Neuronal stem cell (in vitro differentiated cells): ENCODE measurements around the gene NOLC1.

Experiments used
- DNase-seq: peaks from one replicate; pipeline ENCODE4 v3.0.0-alpha.2; 2013; ENCODE audit warnings: low spot score
- H2AFZ ChIP-seq: one replicate; pipeline ENCODE4 v1.6.1; 2013; ENCODE audit warnings: mild to moderate bottlenecking, low read length, inconsistent platforms
- H2AK5ac ChIP-seq: 2 replicates; pipeline ENCODE4 v1.6.1; 2013; ENCODE audit warnings: low read depth, mild to moderate bottlenecking, inconsistent platforms, low read length, moderate library complexity, mixed read lengths
- H2BK120ac ChIP-seq: 2 replicates; pipeline ENCODE4 v1.6.1; 2013; ENCODE audit warnings: low read depth, mild to moderate bottlenecking, inconsistent platforms, low read length, moderate library complexity, mixed read lengths
- H2BK12ac ChIP-seq: one replicate; pipeline ENCODE4 v1.6.1; 2013; ENCODE audit warnings: low read length, inconsistent platforms
- H2BK15ac ChIP-seq: 2 replicates; pipeline ENCODE4 v1.6.1; 2013; ENCODE audit warnings: mild to moderate bottlenecking, low read length, inconsistent platforms, mixed read lengths
- H2BK5ac ChIP-seq: one replicate; pipeline ENCODE4 v1.6.1; 2013; ENCODE audit warnings: inconsistent platforms, mild to moderate bottlenecking, low read length, moderate library complexity
- H3K14ac ChIP-seq: one replicate; pipeline ENCODE4 v1.6.1; 2013; ENCODE audit warnings: low read length, inconsistent platforms
- H3K18ac ChIP-seq: 2 replicates; pipeline ENCODE4 v1.6.1; 2013; ENCODE audit warnings: low read length, inconsistent platforms
- H3K23ac ChIP-seq: 2 replicates; pipeline ENCODE4 v1.6.1; 2013; ENCODE audit warnings: low read depth, mild to moderate bottlenecking, mixed read lengths, low read length, inconsistent platforms; ENCODE audit not compliant: poor library complexity
- H3K27ac ChIP-seq: replicated peaks from 3 replicates; pipeline ENCODE4 v1.5.1; 2013; ENCODE audit warnings: low read length, inconsistent platforms
- H3K27me3 ChIP-seq, 3 experiments: 2 replicates each; pipeline ENCODE4 v1.6.1; 2013; ENCODE audit warnings: low read length in 3 of 3, mild to moderate bottlenecking in 2 of 3, inconsistent platforms in 1 of 3, low read depth in 1 of 3, mixed read lengths in 1 of 3, moderate library complexity in 1 of 3; ENCODE audit not compliant: control insufficient read depth in 3 of 3, insufficient read depth in 3 of 3
- H3K36me3 ChIP-seq, 2 donors: replicated peaks in 1 of 2; 2 replicates each; pipeline ENCODE4 v1.6.1; 2013; ENCODE audit warnings: low read length in 2 of 2; ENCODE audit not compliant: control insufficient read depth in 2 of 2, insufficient read depth in 2 of 2
- H3K4ac ChIP-seq: 2 replicates; pipeline ENCODE4 v1.6.1; 2013; ENCODE audit warnings: inconsistent platforms, mild to moderate bottlenecking, low read length, moderate library complexity
- H3K4me1 ChIP-seq, 2 donors: 1 replicate in 1 of 2; 2 replicates in 1 of 2; pipeline ENCODE4 v1.6.1; 2013; ENCODE audit warnings: low read length in 2 of 2, low read depth in 1 of 2; ENCODE audit not compliant: control insufficient read depth in 2 of 2, insufficient read depth in 1 of 2
- H3K4me2 ChIP-seq: one replicate; pipeline ENCODE4 v1.6.1; 2013; ENCODE audit warnings: mild to moderate bottlenecking, low read length, inconsistent platforms; ENCODE audit not compliant: insufficient read depth, poor library complexity, severe bottlenecking
- H3K4me3 ChIP-seq, 2 donors: 2 replicates each; pipeline ENCODE4 v1.5.1; 2013; ENCODE audit warnings: low read length in 2 of 2, mild to moderate bottlenecking in 2 of 2, inconsistent platforms in 1 of 2, moderate library complexity in 1 of 2
- H3K79me1 ChIP-seq: one replicate; pipeline ENCODE4 v1.6.1; 2013; ENCODE audit warnings: low read depth, mild to moderate bottlenecking, inconsistent platforms, low read length, moderate library complexity
- H3K9ac ChIP-seq: one replicate; pipeline ENCODE4 v1.6.1; 2013; ENCODE audit warnings: mild to moderate bottlenecking, low read depth, low read length, inconsistent platforms; ENCODE audit not compliant: poor library complexity
- H3K9me3 ChIP-seq, 2 donors: replicated peaks in 1 of 2; 2 replicates each; pipeline versions ENCODE3 to v1.6.1; 2013; ENCODE audit warnings: low read length in 2 of 2, mild to moderate bottlenecking in 2 of 2, inconsistent platforms in 1 of 2, low read depth in 1 of 2, mixed read lengths in 1 of 2, moderate library complexity in 1 of 2; ENCODE audit not compliant: control insufficient read depth in 2 of 2, insufficient read depth in 1 of 2
- H4K8ac ChIP-seq: one replicate; pipeline ENCODE4 v1.6.1; 2013; ENCODE audit warnings: low read depth, mild to moderate bottlenecking, inconsistent platforms, low read length, moderate library complexity
- H4K91ac ChIP-seq: one replicate; pipeline ENCODE4 v1.6.1; 2013; ENCODE audit warnings: low read length, low read depth, mild to moderate bottlenecking, inconsistent platforms; ENCODE audit not compliant: poor library complexity
- WGBS, 2 donors: extraction: QIAGEN DNeasy Blood & Tissue Kit; methylation state at CpG; one replicate each; pipeline ENCODE4 v1.1.7; 2013; ENCODE audit warnings: missing lambda C conversion rate in 2 of 2, mixed read lengths in 1 of 2; ENCODE audit not compliant: insufficient read length in 2 of 2, insufficient replicate concordance in 1 of 2; ENCODE audit errors: extremely low coverage in 2 of 2; 5-methylcytosine and 5-hydroxymethylcytosine counted together

The NOLC1 gene

GRCh38 chr10:102121739-102122372 lies 30.3 kb upstream of the NOLC1 start:
- peak overlapping the region; percentile 12 for H2AK5ac ChIP-seq
- peak overlapping the region; percentile 65 for H2BK15ac ChIP-seq
- H2BK12ac ChIP-seq = no peak overlapping the region
- H4K91ac ChIP-seq = no peak overlapping the region
- no CpG with 5 or more reads among the region's 6 CpGs for WGBS, 2 donors
- no peak overlapping the region for H3K14ac ChIP-seq
- H3K4ac ChIP-seq = no peak overlapping the region
- peak overlapping the region; percentile 66 for H3K18ac ChIP-seq
- H3K23ac ChIP-seq = no peak overlapping the region
- no peaks in the 10 kb centered on the region for H3K9me3 ChIP-seq
- peak overlapping the region; percentile 98 for H3K4me2 ChIP-seq
- peak overlapping the region; percentile 99 for H2BK5ac ChIP-seq
- H3K4me1 ChIP-seq = peaks cover 34 to 37% of the 10 kb centered on the region in 2 donors
- H3K27me3 ChIP-seq = no peaks in the 10 kb centered on the region
- DNase-seq = no peak
- no peak overlapping the region for H4K8ac ChIP-seq
- peak overlapping the region; percentile 89 for H2AFZ ChIP-seq
- peak overlapping the region; percentile 86 to 92 for H3K4me3 ChIP-seq
- peaks cover 6% of the 10 kb centered on the region for H3K79me1 ChIP-seq
- no peak overlapping the region for H3K9ac ChIP-seq
- peak overlapping the region; percentile 57 for H2BK120ac ChIP-seq
- no peaks in the 10 kb centered on the region for H3K36me3 ChIP-seq
- H3K27ac ChIP-seq = peak overlapping the region; percentile 98

GRCh38 chr10:102122450-102122849 lies 29.7 kb upstream of the NOLC1 start:
- no peak overlapping the region for H3K18ac ChIP-seq

DNA sequence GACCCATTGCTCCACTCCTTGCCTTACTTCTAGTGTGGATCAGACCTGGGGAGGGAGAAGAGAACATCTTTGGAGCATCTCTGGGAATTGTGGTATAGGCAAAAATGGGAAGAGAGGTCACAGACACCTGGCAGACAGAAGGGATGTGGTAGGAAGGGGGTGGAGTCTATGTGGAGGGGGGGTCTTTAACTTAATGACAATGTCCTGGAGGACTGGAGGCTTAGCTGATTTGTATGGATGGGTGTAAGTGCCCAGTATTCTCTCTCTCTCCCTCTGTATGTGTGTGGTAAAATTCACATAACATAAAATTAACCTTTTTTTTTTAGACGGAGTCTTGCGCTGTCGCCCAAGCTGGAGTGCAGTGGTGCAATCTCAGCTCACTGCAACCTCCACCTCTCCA lies 29.0 kb upstream of the NOLC1 start:
- no peak overlapping the region for H3K9ac ChIP-seq
- no peak overlapping the region for H2BK12ac ChIP-seq
- no peak overlapping the region for H2BK5ac ChIP-seq
- no peak overlapping the region for H3K27ac ChIP-seq
- H3K9me3 ChIP-seq = no peaks in the 10 kb centered on the region
- H3K4me1 ChIP-seq = peaks cover 22 to 25% of the 10 kb centered on the region in 2 donors
- no peak overlapping the region for H3K14ac ChIP-seq
- H2BK120ac ChIP-seq = no peak overlapping the region
- H2BK15ac ChIP-seq = no peak overlapping the region
- H4K8ac ChIP-seq = no peak overlapping the region
- H3K4me3 ChIP-seq = no peak overlapping the region
- no peaks in the 10 kb centered on the region for H3K36me3 ChIP-seq
- H3K23ac ChIP-seq = no peak overlapping the region
- no peak overlapping the region for H3K4me2 ChIP-seq
- no peaks in the 10 kb centered on the region for H3K27me3 ChIP-seq
- peaks cover 3% of the 10 kb centered on the region for H3K79me1 ChIP-seq
- no peak overlapping the region for H3K4ac ChIP-seq
- no peak overlapping the region for H4K91ac ChIP-seq
- H2AK5ac ChIP-seq = no peak overlapping the region
- H3K18ac ChIP-seq = no peak overlapping the region
- WGBS, 2 donors = no CpG with 5 or more reads among the region's 3 CpGs
- H2AFZ ChIP-seq = no peak overlapping the region
- no peak for DNase-seq

More at GRCh38 chr10:102122450-102122849, 29.7 kb upstream of the NOLC1 start:
- H2BK120ac ChIP-seq = no peak overlapping the region
- no peak overlapping the region for H3K14ac ChIP-seq
- H3K27me3 ChIP-seq = no peaks in the 10 kb centered on the region
- H3K4me2 ChIP-seq = no peak overlapping the region
- H2BK15ac ChIP-seq = no peak overlapping the region
- H3K9me3 ChIP-seq = no peaks in the 10 kb centered on the region
- no peak overlapping the region for H3K9ac ChIP-seq
- WGBS, 2 donors = no CpG with 5 or more reads among the region's 1 CpG
- no peaks in the 10 kb centered on the region for H3K36me3 ChIP-seq
- H3K4me3 ChIP-seq = no peak overlapping the region
- H3K23ac ChIP-seq = no peak overlapping the region
- H2AFZ ChIP-seq = no peak overlapping the region
- no peak overlapping the region for H2BK12ac ChIP-seq
- no peak overlapping the region for H4K91ac ChIP-seq
- H2BK5ac ChIP-seq = no peak overlapping the region
- H3K4me1 ChIP-seq = peaks cover 29 to 32% of the 10 kb centered on the region in 2 donors
- no peak overlapping the region for H2AK5ac ChIP-seq
- no peak overlapping the region for H4K8ac ChIP-seq
- no peak overlapping the region for H3K27ac ChIP-seq
- H3K79me1 ChIP-seq = peaks cover 6% of the 10 kb centered on the region
- no peak overlapping the region for H3K4ac ChIP-seq
- DNase-seq = no peak

- H3K23ac ChIP-seq = no peak overlapping the region
- no peak overlapping the region for H3K9ac ChIP-seq
- WGBS, 2 donors = no CpG with 5 or more reads among the region's 8 CpGs
- no peak overlapping the region for H3K4ac ChIP-seq
- H4K8ac ChIP-seq = no peak overlapping the region
- H2BK12ac ChIP-seq = no peak overlapping the region
- H3K36me3 ChIP-seq = peaks cover 0 to 11% of the 10 kb centered on the region in 2 donors
- no peak overlapping the region for H3K4me3 ChIP-seq
- peak overlapping the region; percentile 83 for H2AFZ ChIP-seq
- no peak overlapping the region for H2BK120ac ChIP-seq
- H2BK5ac ChIP-seq = no peak overlapping the region
- H4K91ac ChIP-seq = no peak overlapping the region
- no peak overlapping the region for H3K27ac ChIP-seq
- no peaks in the 10 kb centered on the region for H3K9me3 ChIP-seq
- peaks cover 4 to 5% of the 10 kb centered on the region in 2 donors for H3K4me1 ChIP-seq
- H3K79me1 ChIP-seq = peaks cover 7% of the 10 kb centered on the region
- H2BK15ac ChIP-seq = no peak overlapping the region
- H3K18ac ChIP-seq = no peak overlapping the region
- H2AK5ac ChIP-seq = no peak overlapping the region
- no peak for DNase-seq
- no peak overlapping the region for H3K4me2 ChIP-seq
- H3K27me3 ChIP-seq = no peaks in the 10 kb centered on the region
- no peak overlapping the region for H3K14ac ChIP-seq
Observed at GRCh38 chr10:102131286-102132170, 20.7 kb upstream of the NOLC1 start.
